GM21528 (cell line): ENCODE data around the gene SLC9A7.

Source experiments
- ATAC-seq: cut with Tn5 transposase; IDR thresholded peaks from one replicate; pipeline ENCODE4 v1.9.1; 2021; ENCODE audit warnings: mild to moderate bottlenecking, moderate library complexity; ENCODE audit not compliant: unreplicated experiment, low FRiP score

Gene SLC9A7

GRCh38 chrX:46662188-46662958 lies 96.5 kb downstream of the SLC9A7 start:
- ATAC-seq = no peak

- ATAC-seq = no peak
These were observed 105.4 kb downstream of the SLC9A7 start for GRCh38 chrX:46653482-46653881.

GRCh38 chrX:46649421-46650260 lies 109.3 kb downstream of the SLC9A7 start:
- ATAC-seq = no peak

- ATAC-seq = no peak
These were observed 110.3 kb downstream of the SLC9A7 start for GRCh38 chrX:46648660-46649059.

- no peak for ATAC-seq
These were observed 111.7 kb downstream of the SLC9A7 start for GRCh38 chrX:46647251-46647650.

- ATAC-seq = no peak
These were observed 113.3 kb downstream of the SLC9A7 start for GRCh38 chrX:46645614-46646013.

GRCh38 chrX:46643636-46644035 lies 115.3 kb downstream of the SLC9A7 start:
- no peak for ATAC-seq

GRCh38 chrX:46642145-46642544 lies 116.8 kb downstream of the SLC9A7 start:
- ATAC-seq = no peak

- no peak for ATAC-seq
These were observed 121.0 kb downstream of the SLC9A7 start for GRCh38 chrX:46637938-46638337.

GRCh38 chrX:46636223-46636622 lies 122.7 kb downstream of the SLC9A7 start:
- no peak for ATAC-seq

GRCh38 chrX:46635186-46635585 lies 123.7 kb downstream of the SLC9A7 start:
- ATAC-seq = no peak

GRCh38 chrX:46634577-46634976 lies 124.3 kb downstream of the SLC9A7 start:
- no peak for ATAC-seq

- ATAC-seq = no peak
These were observed 128.8 kb downstream of the SLC9A7 start for GRCh38 chrX:46630141-46630540.

- ATAC-seq = peak; percentile 76
These were observed 130.2 kb downstream of the SLC9A7 start for GRCh38 chrX:46628460-46629371.

GRCh38 chrX:46627711-46628419 lies 131.1 kb downstream of the SLC9A7 start:
- ATAC-seq = peak; percentile 19

- no peak for ATAC-seq
These were observed 131.9 kb downstream of the SLC9A7 start for GRCh38 chrX:46627062-46627461.

- no peak for ATAC-seq
These were observed 132.4 kb downstream of the SLC9A7 start for GRCh38 chrX:46626566-46626965.

- no peak for ATAC-seq
These were observed 134.7 kb downstream of the SLC9A7 start for GRCh38 chrX:46624090-46624786.

- no peak for ATAC-seq
These were observed 137.3 kb downstream of the SLC9A7 start for GRCh38 chrX:46621572-46621971.
